Measurements from ENCODE around the gene MTRR. TPM values are rescaled to one million over a fixed set of nuclear protein-coding genes. Genes with fewer than 3 reads are reported as not detected.

The MTRR gene
- total RNA-seq, 1 donor from 2014 or later = 40.5 TPM

- H3K27ac Mint-ChIP-seq = peak within 1 kb of the TSS; percentile 62
- H3K4me1 Mint-ChIP-seq = peaks cover 8% of the 10 kb centered on the region
- peaks cover 4% of the 10 kb centered on the region for H3K9me3 Mint-ChIP-seq
- peak; percentile 65 to 79 for DNase-seq (ENCODE audit: low spot score in 2 of 2, unreplicated experiment in 2 of 2)
- peak within 1 kb of the TSS; percentile 81 for H3K4me3 Mint-ChIP-seq
- H3K27me3 Mint-ChIP-seq (ENCODE audit: low read depth) = peaks cover 29% of the 10 kb centered on the region
- TF ChIP-seq CTCF (IDR thresholded peaks at IDR 0.05; ENCODE audit: unreplicated experiment) = peak; percentile 29
- peaks cover 3% of the 10 kb centered on the region for H3K36me3 Mint-ChIP-seq
These were observed 18.3 kb upstream of the MTRR start, which contains the start of gene CFAP90 for GRCh38 chr5:7850395-7851239. Gene CFAP90, minus strand, starts transcription at chr5:7851133. Its CDS starts 112 bp downstream, at chr5:7851021.

GRCh38 chr5:7851240-7851592 is 17.7 kb upstream of the MTRR start:
- no peak for TF ChIP-seq CTCF (IDR thresholded peaks at IDR 0.05; ENCODE audit: unreplicated experiment)
- Mint-ChIP-seq H3K36me3 (peaks cover 3% of the 10 kb centered on the region), H3K27me3 (ENCODE audit: low read depth) (peaks cover 26% of the 10 kb centered on the region), H3K27ac (peak overlapping the region; percentile 62), H3K4me1 (peaks cover 8% of the 10 kb centered on the region), H3K4me3 (peak overlapping the region; percentile 80), H3K9me3 (peaks cover 4% of the 10 kb centered on the region)
- no peak for DNase-seq (ENCODE audit: low spot score in 2 of 2, unreplicated experiment in 2 of 2)

DNA sequence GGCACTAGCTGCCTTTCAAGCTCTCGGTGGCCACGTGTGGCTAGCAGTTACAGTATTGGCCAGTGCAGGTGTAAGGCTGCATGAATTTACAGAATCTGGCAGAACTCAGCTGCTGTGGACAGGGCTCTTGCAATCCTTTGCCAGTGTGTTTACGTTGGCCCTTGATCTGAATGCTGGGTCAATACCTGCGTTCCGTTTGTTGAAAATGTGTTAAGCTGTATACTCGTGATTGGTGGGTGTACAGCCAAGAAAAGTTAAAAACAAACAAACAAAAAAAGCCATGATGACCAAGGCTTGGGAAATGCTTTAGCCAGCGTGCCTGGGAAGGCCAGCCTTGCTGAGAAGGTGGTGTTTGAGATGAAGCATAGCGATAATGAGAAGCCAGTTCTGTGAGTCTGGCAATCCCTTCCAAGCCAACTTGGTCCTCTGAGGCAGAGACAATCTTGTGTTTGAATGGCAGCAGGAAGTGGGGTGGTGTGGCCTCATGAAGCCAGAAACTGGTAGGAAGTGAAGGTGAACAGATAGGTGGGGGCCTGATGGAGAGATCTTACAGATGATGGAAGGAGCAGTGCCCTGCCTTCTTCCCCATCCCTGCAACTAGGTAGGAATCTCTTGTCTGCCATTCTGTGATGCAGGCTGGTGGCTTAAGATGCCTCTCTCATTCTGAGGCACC is 17.2 kb upstream of the MTRR start:
- DNase-seq (ENCODE audit: low spot score in 2 of 2, unreplicated experiment in 2 of 2) = no peak
- Mint-ChIP-seq H3K27ac (peak overlapping the region; percentile 10), H3K36me3 (peaks cover 3% of the 10 kb centered on the region), H3K4me3 (peak overlapping the region; percentile 80), H3K9me3 (peaks cover 4% of the 10 kb centered on the region), H3K4me1 (peaks cover 9% of the 10 kb centered on the region), H3K27me3 (ENCODE audit: low read depth) (peaks cover 21% of the 10 kb centered on the region)
- TF ChIP-seq CTCF (IDR thresholded peaks at IDR 0.05; ENCODE audit: unreplicated experiment) = no peak

DNA sequence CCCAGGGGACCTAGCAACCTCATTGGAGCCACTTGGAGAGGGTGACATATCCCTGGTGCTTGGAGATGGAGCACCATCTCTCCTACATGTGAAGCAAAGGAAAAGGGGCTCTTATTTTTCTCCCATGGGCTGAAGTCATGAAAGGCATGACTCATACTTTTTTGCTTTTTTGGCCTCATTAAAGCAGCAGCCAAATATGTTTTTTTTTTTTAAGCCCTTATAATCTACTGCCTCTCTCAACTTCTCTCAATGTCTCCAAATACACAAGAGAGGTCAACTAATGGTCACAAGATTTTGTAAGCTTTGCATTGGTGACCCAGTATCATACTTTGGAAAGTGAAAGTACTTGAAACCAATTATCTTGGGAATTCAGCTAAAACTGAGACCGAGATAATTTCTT is 16.4 kb upstream of the MTRR start:
- peak overlapping the region; percentile 67 for H3K27ac Mint-ChIP-seq
- peaks cover 11% of the 10 kb centered on the region for H3K4me1 Mint-ChIP-seq
- peaks cover 3% of the 10 kb centered on the region for H3K36me3 Mint-ChIP-seq
- peaks cover 4% of the 10 kb centered on the region for H3K9me3 Mint-ChIP-seq
- TF ChIP-seq CTCF (IDR thresholded peaks at IDR 0.05; ENCODE audit: unreplicated experiment) = no peak
- peaks cover 18% of the 10 kb centered on the region for H3K27me3 Mint-ChIP-seq (ENCODE audit: low read depth)
- peak overlapping the region; percentile 80 for H3K4me3 Mint-ChIP-seq
- no peak for DNase-seq (ENCODE audit: low spot score in 2 of 2, unreplicated experiment in 2 of 2)

GRCh38 chr5:7852988-7853387 is 16.0 kb upstream of the MTRR start:
- H3K4me1 Mint-ChIP-seq = peaks cover 15% of the 10 kb centered on the region
- H3K9me3 Mint-ChIP-seq = peaks cover 4% of the 10 kb centered on the region
- TF ChIP-seq CTCF (IDR thresholded peaks at IDR 0.05; ENCODE audit: unreplicated experiment) = no peak
- H3K27ac Mint-ChIP-seq = no peak overlapping the region
- DNase-seq (ENCODE audit: low spot score in 2 of 2, unreplicated experiment in 2 of 2) = no peak
- H3K4me3 Mint-ChIP-seq = no peak overlapping the region
- H3K27me3 Mint-ChIP-seq (ENCODE audit: low read depth) = peaks cover 15% of the 10 kb centered on the region
- peaks cover 3% of the 10 kb centered on the region for H3K36me3 Mint-ChIP-seq
